Epithelial cell of proximal tubule (primary cell): Measurements from ENCODE around the gene CEMIP. TPM values are rescaled to one million over a fixed set of nuclear protein-coding genes. Genes with fewer than 3 reads are reported as not detected.

Experiments used
- DNase-seq: peaks from one replicate; pipeline ENCODE4 v3.0.0-alpha.2; 2011; ENCODE audit warnings: low read depth
- H3K4me3 ChIP-seq: 2 replicates; pipeline ENCODE4 v1.5.1; 2011; ENCODE audit warnings: low read depth, mild to moderate bottlenecking, low read length
- total RNA-seq: library from RNA; depleted of rRNA; stranded (reverse); fragments of >200 nt; gene quantifications from 2 replicates; pipeline ENCODE4 v1.2.3, GENCODE V29; 2015
- TF ChIP-seq, protein P1 (sequence below): conservative IDR thresholded peaks from 2 replicates; pipeline ENCODE4 v1.5.1; 2012; ENCODE audit warnings: low read depth, mild to moderate bottlenecking, low read length

Gene CEMIP
- total RNA-seq, 1 donor from 2014 or later: 0.06 TPM

DNA sequence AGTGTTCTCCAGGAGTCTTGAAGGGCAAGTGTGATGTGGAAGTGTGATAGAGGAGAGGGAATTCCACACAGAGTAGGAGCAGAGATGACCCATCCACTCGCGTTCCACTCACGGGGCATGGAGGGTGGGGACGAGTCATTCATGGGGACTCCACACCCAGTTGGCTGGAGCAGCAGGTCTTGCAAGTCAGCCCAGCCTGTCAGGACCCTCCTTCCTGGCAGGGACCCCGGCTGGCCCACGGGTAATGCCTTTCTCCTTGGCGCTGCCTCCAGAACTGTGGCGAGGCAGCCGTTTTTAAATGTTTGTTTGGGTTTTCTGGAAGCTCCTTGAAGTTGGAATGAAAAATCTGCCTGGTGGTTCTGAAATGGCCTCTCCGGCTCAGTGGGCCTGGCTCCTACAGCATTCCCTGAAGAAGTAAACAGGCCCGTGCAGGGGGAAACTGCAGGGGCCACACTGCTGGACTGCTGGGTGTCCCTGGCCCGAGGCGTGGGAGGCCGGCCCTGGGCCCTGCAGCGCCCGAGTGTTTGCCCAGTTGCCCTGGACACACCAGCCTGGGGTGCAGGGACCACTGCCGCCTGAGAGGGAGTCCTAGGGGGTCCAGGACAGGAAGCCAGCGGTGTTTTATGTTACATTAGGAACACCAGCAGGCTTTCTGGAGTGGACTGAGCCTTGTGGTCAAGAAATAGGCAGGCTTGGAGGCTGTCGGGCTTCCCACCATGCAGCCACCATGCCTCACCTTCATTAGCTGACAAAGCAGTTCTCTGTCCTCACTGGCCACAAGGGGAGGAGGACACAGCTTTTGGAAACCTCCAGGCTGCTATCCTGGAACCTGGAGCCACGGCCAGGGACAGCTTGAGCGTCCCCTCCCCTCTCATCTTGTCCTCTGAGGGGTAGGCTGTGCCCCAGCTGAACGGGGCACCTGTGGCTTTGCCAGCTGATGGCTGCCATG, 61.3 kb downstream of the CEMIP start:
- no peak overlapping the region for H3K4me3 ChIP-seq
- TF ChIP-seq, protein P1, sequence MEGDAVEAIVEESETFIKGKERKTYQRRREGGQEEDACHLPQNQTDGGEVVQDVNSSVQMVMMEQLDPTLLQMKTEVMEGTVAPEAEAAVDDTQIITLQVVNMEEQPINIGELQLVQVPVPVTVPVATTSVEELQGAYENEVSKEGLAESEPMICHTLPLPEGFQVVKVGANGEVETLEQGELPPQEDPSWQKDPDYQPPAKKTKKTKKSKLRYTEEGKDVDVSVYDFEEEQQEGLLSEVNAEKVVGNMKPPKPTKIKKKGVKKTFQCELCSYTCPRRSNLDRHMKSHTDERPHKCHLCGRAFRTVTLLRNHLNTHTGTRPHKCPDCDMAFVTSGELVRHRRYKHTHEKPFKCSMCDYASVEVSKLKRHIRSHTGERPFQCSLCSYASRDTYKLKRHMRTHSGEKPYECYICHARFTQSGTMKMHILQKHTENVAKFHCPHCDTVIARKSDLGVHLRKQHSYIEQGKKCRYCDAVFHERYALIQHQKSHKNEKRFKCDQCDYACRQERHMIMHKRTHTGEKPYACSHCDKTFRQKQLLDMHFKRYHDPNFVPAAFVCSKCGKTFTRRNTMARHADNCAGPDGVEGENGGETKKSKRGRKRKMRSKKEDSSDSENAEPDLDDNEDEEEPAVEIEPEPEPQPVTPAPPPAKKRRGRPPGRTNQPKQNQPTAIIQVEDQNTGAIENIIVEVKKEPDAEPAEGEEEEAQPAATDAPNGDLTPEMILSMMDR: no peak
- no peak for DNase-seq

DNA sequence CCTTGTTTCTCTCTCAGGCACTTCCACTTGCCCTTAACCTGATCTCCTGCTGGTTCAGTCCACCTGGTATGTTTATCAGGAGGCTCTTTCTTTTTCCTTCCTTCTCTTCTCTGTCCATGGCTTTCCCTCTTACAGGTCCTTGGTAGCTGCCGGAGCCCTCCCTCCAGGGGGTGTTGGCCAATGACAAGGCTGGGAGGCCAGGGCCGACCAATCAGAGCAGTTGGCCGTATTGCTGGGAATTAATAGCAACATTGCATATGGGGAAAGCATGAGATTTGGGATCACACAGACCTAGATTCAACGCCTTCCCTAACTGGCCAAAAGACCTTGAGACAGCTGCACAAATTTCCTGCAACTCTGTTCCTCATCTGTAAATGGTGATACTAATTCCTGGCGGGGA, 62.4 kb downstream of the CEMIP start:
- no peak for DNase-seq
- no peak overlapping the region for H3K4me3 ChIP-seq
- TF ChIP-seq, protein P1: no peak

DNA sequence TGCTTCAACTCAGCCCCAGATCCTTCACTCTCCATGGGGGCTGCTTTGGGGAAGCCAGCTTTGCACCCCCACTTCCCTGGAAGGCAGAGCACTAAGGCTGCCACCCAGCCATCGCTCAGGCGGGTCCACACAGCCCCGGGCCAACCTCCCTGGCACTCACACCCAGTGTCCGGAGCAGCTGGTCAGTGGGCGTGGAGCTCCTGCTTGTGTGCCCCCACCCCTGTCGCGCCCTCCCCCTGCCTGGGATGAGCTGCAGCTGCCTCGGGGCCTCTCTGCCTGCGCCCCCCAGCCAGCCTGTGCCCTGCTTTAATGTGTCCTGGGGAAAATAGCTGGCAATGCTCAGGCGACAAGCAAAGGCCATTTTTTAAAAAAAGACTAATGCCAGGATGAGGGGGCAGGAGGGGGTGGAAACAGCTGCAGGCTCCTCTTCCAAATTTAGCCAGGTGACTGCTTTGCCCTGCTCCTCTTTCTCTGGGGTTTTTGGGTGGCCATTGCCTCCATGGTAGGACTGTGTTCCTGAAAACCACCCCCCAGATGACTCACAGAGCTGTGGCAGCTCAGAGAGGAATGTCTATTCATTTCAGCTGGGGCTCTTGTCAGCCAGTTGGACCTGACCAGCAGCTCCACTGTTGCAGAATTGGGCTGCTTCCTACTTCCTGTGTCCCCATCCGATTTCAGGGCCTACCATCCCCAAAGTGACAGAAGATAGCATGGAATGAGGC, 65.0 kb downstream of the CEMIP start:
- TF ChIP-seq, protein P1: no peak
- no peak overlapping the region for H3K4me3 ChIP-seq
- DNase-seq: no peak

DNA sequence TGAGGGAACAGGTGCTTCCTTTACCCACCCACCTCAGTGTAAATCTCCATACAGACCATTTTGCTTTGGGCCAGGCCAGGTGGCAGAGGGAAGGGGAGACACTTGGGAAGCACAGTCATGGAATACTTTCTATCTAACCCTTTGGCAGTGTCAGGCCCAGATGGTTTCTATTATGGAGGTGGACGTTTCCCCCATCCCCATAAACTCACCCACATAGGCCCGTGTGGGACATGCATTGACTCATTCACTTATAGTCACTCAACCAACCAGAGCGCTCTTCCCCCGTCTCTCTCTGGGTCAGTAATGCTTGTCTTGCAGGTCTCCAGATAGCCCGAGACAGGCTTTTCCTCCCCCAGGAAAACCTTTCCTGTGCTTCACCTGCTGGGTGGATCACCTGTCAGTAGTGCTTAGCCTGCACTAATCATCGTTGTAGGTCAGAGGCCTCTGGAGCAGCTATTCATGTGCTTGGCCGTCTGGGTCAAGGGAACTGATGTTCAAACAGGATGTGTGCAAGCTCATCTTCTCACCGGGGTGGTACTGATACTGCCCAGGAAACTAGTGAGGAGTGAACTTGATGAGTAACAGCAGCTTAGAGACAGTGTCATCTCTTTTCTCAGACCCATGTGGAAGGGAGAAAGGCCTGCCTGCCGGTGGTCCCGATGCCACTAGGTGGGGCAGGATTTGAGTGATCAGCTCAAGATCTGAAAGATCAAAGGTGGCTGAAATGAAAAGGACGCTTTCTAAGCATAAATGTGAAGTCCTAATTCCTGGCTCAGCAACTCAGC, 67.1 kb downstream of the CEMIP start:
- no peak for DNase-seq
- TF ChIP-seq, protein P1: no peak
- H3K4me3 ChIP-seq: no peak overlapping the region

DNA sequence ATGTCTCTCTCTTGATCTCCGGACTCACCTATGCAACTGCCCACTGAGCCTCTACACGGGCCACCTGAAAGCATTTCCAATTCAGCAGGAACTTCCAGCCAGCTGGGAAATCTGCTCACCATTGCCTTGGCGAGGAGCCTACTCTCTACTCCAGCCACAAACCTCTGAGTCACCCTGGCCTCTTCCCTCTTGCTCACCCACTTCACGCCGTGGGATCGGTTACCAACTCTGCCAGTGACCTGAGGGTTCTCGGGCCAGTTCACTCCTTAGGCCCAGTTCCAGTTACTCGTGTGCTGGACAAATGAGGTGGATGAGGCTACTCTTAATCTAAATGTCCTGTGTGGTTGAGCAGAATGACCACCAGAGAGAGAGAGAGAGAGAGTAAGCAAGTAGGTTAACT, 70.1 kb downstream of the CEMIP start:
- H3K4me3 ChIP-seq: no peak overlapping the region
- DNase-seq: peak; percentile 68
- TF ChIP-seq, protein P1: no peak

DNA sequence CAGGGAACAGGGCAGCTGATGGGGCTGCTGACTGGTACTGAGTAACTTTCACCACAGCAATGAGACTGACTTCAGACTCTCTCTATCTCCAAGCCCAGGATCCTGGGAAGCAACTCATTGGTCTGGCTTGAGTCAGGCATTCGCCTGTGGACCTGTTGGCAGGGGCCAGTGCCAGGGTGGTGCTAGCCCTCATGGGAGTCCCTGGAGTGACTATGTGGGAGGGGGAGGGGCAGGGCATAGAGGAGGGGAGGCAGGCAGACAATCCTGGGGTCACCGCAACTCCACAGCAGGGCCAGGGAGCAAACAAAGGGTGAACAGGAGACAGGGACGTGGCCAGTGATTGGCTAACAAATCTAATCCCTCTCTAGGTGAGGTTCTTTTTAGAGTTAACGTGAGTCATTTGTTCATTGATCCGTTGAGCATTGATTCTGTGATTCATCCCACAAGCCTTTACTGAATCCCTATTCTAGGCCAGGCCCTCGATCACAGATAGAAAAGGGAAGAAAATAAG, 71.8 kb downstream of the CEMIP start:
- no peak overlapping the region for H3K4me3 ChIP-seq
- peak; percentile 95 for DNase-seq
- TF ChIP-seq, protein P1: no peak
